Lung (tissue), 12 donors: ENCODE data around the gene KRTAP10-11. TPM values are rescaled to one million over a fixed set of nuclear protein-coding genes. Genes with fewer than 3 reads are reported as not detected.
"Not testable (repeated sequence)": the region's sequence is repeated elsewhere in the genome, so short reads cannot be mapped to it uniquely, and the experiment has no call there.

ENCODE experiments used
- ATAC-seq: fragments of 200-7000 bp; cut with Tn5 transposase; one replicate; pipeline ENCODE4 v1.9.1; 2020; ENCODE audit warnings: moderate number of reproducible peaks; ENCODE audit not compliant: insufficient read depth, low FRiP score
- DNase-seq, 3 donors: peaks; one replicate each; pipeline ENCODE4 v3.0.0-alpha.2; 2013 to 2017
- H3K27ac ChIP-seq, 2 donors: one replicate each; pipeline ENCODE4 v1.5.1; 2013; ENCODE audit warnings: mild to moderate bottlenecking in 2 of 2, moderate library complexity in 2 of 2, control low read depth in 1 of 2, inconsistent platforms in 1 of 2, low read depth in 1 of 2, low read length in 1 of 2
- H3K27me3 ChIP-seq, 3 donors: one replicate each; pipeline ENCODE4 v1.5.1; 2013; ENCODE audit warnings: low read length in 2 of 3; ENCODE audit not compliant: control insufficient read depth in 3 of 3, insufficient read depth in 3 of 3
- H3K36me3 ChIP-seq, 4 donors: one replicate each; pipeline ENCODE4 v1.5.1; 2013; ENCODE audit warnings: low read length in 4 of 4, mild to moderate bottlenecking in 1 of 4, moderate library complexity in 1 of 4; ENCODE audit not compliant: control insufficient read depth in 4 of 4, insufficient read depth in 4 of 4
- H3K4me1 ChIP-seq, 5 donors: one replicate each; pipeline ENCODE4 v1.5.1; 2013; ENCODE audit warnings: low read length in 5 of 5, mild to moderate bottlenecking in 2 of 5, moderate library complexity in 1 of 5; ENCODE audit not compliant: control insufficient read depth in 5 of 5, insufficient read depth in 5 of 5
- H3K4me3 ChIP-seq: one replicate; pipeline ENCODE4 v1.5.1; 2013; ENCODE audit warnings: mild to moderate bottlenecking, control low read depth, moderate library complexity
- H3K9ac ChIP-seq, 2 donors: one replicate each; pipeline ENCODE4 v1.5.1; 2013; ENCODE audit warnings: low read length in 2 of 2, control low read depth in 1 of 2; ENCODE audit not compliant: insufficient read depth in 1 of 2
- H3K9me3 ChIP-seq, 4 donors: one replicate each; pipeline ENCODE4 v1.5.1; 2013; ENCODE audit warnings: low read length in 3 of 4, mild to moderate bottlenecking in 1 of 4, moderate library complexity in 1 of 4; ENCODE audit not compliant: control insufficient read depth in 4 of 4, insufficient read depth in 3 of 4
- WGBS, 2 donors: extraction: QIAGEN DNeasy Blood & Tissue Kit; methylation state at CpG; one replicate each; pipeline ENCODE4 v1.1.7; 2013; 5-methylcytosine and 5-hydroxymethylcytosine counted together
- polyA plus RNA-seq, 2 donors: library from polyadenylated mRNA; stranded (reverse); fragments of 200-250 nt; gene quantifications; one replicate each; pipeline ENCODE4 v1.2.1, GENCODE V29; 2013
- total RNA-seq, 2 donors: library from RNA; depleted of rRNA in 1 of 2; stranded (reverse); fragments of >200 nt in 1 of 2; gene quantifications; one replicate each; pipeline ENCODE4 v1.2.1, GENCODE V29; 2014 to 2021
- TF ChIP-seq, protein P1 (sequence below): IDR thresholded peaks from 2 replicates; pipeline ENCODE4 v1.5.1; 2012; ENCODE audit warnings: mild to moderate bottlenecking; ENCODE audit errors: control extremely low read depth, extremely low read depth
- donor health status: control.
- donor health status: control.
- donor health status: Bipolar disorder and iron deficiency.
- donor health status: healthy.
- donor health status: DM: yes; HTN: yes; CAD: no.

KRTAP10-11 gene
- total and polyA plus RNA-seq, 4 donors = not detected

DNA sequence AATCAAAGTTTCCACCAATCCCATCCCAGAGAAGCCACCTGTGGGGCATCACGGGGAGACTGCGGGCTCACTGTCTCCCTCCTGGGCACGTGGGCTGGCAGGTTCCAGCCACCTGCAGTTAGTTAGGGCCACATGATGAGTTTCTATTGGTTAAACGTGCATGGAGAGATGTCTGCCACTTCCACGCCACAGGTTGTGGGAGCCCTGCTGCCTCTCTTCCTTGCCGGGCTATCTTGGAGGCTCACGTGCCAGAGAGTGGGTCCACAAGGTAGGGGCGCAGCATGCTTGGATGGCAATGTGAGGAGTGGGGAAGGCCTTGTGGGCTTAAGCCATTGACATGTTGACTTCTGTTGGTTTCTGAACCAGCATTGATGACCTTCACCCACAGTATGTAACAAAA, 42.3 kb upstream of the KRTAP10-11 start:
- TF ChIP-seq, protein P1, sequence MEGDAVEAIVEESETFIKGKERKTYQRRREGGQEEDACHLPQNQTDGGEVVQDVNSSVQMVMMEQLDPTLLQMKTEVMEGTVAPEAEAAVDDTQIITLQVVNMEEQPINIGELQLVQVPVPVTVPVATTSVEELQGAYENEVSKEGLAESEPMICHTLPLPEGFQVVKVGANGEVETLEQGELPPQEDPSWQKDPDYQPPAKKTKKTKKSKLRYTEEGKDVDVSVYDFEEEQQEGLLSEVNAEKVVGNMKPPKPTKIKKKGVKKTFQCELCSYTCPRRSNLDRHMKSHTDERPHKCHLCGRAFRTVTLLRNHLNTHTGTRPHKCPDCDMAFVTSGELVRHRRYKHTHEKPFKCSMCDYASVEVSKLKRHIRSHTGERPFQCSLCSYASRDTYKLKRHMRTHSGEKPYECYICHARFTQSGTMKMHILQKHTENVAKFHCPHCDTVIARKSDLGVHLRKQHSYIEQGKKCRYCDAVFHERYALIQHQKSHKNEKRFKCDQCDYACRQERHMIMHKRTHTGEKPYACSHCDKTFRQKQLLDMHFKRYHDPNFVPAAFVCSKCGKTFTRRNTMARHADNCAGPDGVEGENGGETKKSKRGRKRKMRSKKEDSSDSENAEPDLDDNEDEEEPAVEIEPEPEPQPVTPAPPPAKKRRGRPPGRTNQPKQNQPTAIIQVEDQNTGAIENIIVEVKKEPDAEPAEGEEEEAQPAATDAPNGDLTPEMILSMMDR = no peak
- no peaks in the 10 kb centered on the region for H3K27me3 ChIP-seq
- H3K27ac ChIP-seq = no peak overlapping the region
- no peaks in the 10 kb centered on the region for H3K4me1 ChIP-seq
- ATAC-seq = no peak
- H3K36me3 ChIP-seq = no peaks in the 10 kb centered on the region
- no peak overlapping the region for H3K4me3 ChIP-seq
- 87 to 91% methylated on average over 8 of the region's 8 CpGs for whole genome bisulfite sequencing, 2 donors
- peaks cover 0 to 3% (median under 1%) of the 10 kb centered on the region in 4 donors for H3K9me3 ChIP-seq
- DNase-seq = no peak
- H3K9ac ChIP-seq = no peak overlapping the region

DNA sequence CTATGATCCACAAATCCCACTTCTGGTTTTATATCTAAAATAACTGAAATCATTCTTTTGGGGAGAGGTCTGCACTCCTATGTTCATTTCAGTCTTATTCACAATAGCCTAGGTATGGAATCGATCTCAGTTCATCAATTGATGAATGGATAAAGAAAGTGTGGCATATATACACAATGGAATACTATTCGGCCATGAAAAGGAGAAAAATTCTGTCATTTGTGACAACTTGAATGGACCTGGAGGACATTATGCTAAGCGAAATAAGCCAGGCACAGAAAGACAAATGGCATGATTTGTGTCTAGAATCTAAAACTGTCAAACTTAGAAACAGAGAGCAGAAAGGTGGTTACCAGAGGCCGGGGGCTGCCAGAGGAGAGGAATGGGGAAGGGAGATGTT, 39.7 kb upstream of the KRTAP10-11 start:
- H3K27ac ChIP-seq = no peak overlapping the region
- H3K9ac ChIP-seq = no peak overlapping the region
- DNase-seq = no peak
- TF ChIP-seq, protein P1 = no peak
- H3K4me3 ChIP-seq = no peak overlapping the region
- H3K27me3 ChIP-seq = no peaks in the 10 kb centered on the region
- ATAC-seq = no peak
- 78 to 88% methylated on average over 4 of the region's 4 CpGs for WGBS, 2 donors
- H3K36me3 ChIP-seq = no peaks in the 10 kb centered on the region
- H3K4me1 ChIP-seq = no peaks in the 10 kb centered on the region
- H3K9me3 ChIP-seq = peaks cover 0 to 10% (median 3%) of the 10 kb centered on the region in 4 donors

DNA sequence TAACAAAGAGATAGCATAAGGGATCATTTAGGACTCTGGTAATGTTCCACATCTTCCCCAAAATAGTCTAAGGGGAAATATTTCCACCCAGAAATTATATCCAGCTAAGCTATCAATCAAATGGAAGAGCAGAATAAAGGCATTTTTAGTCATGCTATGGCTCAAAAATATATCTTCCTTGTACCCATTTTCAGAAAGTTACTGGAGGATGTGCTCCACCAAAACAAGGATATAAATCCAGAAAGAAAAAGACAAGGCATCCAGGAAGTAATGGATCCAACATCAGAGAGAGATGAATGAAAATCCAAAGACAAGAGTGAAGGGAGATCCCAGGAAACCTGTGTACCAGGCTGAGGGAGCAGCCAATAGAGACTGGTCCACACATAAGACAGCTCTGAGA, 37.0 kb upstream of the KRTAP10-11 start:
- TF ChIP-seq, protein P1 = no peak
- H3K27me3 ChIP-seq = no peaks in the 10 kb centered on the region
- H3K4me3 ChIP-seq = no peak overlapping the region
- H3K9me3 ChIP-seq = peaks cover 0 to 20% (median 3%) of the 10 kb centered on the region in 4 donors
- H3K27ac ChIP-seq = no peak overlapping the region
- ATAC-seq = no peak
- H3K36me3 ChIP-seq = no peaks in the 10 kb centered on the region
- no peak for DNase-seq
- no peak overlapping the region for H3K9ac ChIP-seq
- H3K4me1 ChIP-seq = no peaks in the 10 kb centered on the region

GRCh38 chr21:44610157-44610843, 35.9 kb upstream of the KRTAP10-11 start:
- not testable (repeated sequence) for H3K9ac ChIP-seq, H3K36me3 ChIP-seq, ATAC-seq, H3K27me3 ChIP-seq, H3K27ac ChIP-seq, H3K4me3 ChIP-seq, DNase-seq, H3K4me1 ChIP-seq
- H3K9me3 ChIP-seq = peaks cover 0 to 20% (median 3%) of the 10 kb centered on the region in 4 donors
- 92 to 96% methylated on average over 7 of the region's 7 CpGs for WGBS, 2 donors
